Omental fat pad (tissue), 4 donors: ENCODE measurements around the gene SMIM38. TPM values are rescaled to one million over a fixed set of nuclear protein-coding genes. Genes with fewer than 3 reads are reported as not detected.

Source experiments
- ATAC-seq: fragments of 150-250 bp; one replicate; pipeline ENCODE4 v1.9.1; 2016; ENCODE audit warnings: mild to moderate bottlenecking, moderate library complexity; ENCODE audit not compliant: low FRiP score
- DNase-seq: peaks from one replicate; pipeline ENCODE4 v3.0.0-alpha.2; 2019; ENCODE audit warnings: low spot score
- CTCF ChIP-seq, 3 donors: fragments of 450-650 bp; IDR thresholded peaks; one replicate each; pipeline ENCODE4 v1.5.1; 2016 to 2017; ENCODE audit warnings: antibody characterized with exemption in 3 of 3, mild to moderate bottlenecking in 3 of 3, moderate library complexity in 2 of 3
- total RNA-seq, 4 donors: library from RNA; depleted of rRNA; stranded (reverse); fragments of >200 nt; gene quantifications; one replicate each; pipeline ENCODE4 v1.1.0, GENCODE V29; 2016

The SMIM38 gene
- total RNA-seq, 4 donors from 2014 or later = 0.69 to 1.6 (median 0.85) TPM

- ATAC-seq = no peak
Measured at GRCh38 chr11:69167130-69167915, 11.6 kb downstream of the SMIM38 start.

DNA sequence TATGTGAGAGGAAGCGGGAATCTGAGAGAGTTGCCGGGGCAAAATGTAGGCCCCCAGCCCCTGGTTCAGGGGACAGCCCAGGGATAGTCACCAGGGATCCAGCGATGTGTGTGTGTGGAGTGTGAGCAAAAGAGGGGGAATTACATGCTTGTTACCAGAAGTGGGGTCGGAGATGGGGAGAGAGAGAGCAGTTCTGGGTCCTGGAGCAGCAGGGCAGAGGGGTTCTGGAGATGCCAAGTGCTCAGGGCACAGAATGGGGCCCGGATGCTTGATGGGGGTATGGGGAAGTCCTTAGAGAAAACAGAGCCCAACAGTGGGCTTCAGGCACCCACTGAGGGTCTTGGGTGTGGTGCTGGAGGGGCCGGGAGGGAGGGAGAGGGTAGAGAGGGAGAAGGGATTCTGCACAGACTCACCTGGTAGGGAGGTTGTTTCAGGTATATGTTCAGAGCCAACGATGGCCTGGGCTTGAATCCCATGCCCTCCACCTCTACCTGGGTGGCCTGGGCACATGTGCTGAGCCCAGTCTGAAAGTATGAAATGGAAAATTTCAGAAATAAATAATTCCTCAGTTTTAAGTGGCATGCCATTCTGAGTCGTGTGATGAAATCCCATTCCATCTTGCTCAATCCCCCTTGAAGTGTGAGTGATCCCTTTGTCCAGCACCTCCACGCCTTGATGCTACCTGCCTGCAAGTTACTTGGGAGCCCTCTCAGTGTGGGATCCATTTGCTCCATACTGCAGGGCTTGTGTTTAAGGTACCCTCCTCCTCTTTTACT is 12.4 kb downstream of the SMIM38 start:
- DNase-seq (no peak), ATAC-seq (no peak)
- TF ChIP-seq CTCF (IDR thresholded peaks at IDR 0.05) = no peak

More at GRCh38 chr11:69167130-69167915, 11.6 kb downstream of the SMIM38 start:
- DNase-seq = no peak
- TF ChIP-seq CTCF (IDR thresholded peaks at IDR 0.05) = no peak

- ATAC-seq (no peak), DNase-seq (no peak)
Measured at GRCh38 chr11:69169479-69169878, 13.7 kb downstream of the SMIM38 start.

GRCh38 chr11:69170704-69171103 is 15.0 kb downstream of the SMIM38 start:
- ATAC-seq (no peak), DNase-seq (no peak)
- TF ChIP-seq CTCF (IDR thresholded peaks at IDR 0.05) = no peak

More at GRCh38 chr11:69169479-69169878, 13.7 kb downstream of the SMIM38 start:
- TF ChIP-seq CTCF (IDR thresholded peaks at IDR 0.05) = no peak

DNA sequence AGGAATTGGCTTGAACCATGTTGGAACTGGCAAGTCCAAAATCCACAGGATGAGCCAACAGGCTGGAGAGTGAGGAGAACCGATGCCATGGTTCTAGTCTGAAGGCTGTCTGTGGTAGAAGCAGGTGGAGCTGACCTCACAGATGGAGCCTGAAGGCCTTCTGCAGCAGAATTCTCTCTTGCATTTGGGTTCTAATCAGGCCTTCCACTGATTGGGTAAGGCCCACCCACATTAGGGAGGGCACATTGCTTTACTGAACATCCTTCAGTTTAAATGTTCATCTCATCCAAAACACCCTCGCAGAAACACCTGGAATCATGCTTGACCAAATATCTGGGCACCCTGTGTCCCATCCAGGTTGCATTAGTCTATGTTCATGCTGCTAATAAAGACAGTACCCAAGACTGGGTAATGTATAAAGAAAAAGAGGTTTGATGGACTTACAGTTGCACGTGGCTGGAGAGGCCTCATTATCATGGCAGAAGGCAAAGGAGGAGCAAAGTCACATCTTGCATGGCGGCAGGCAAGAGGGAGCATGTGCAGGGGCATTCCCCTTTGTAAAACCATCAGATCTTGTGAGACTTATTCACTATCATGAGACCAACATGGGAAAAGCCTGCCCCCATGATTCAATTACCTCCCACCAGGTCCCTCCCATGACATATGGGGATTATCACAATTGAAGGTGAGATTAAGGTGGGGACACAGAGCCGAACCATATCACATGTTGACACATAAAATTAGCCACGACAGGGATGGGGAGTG is 15.9 kb downstream of the SMIM38 start:
- no peak for TF ChIP-seq CTCF (IDR thresholded peaks at IDR 0.05)
- DNase-seq (no peak), ATAC-seq (no peak)

GRCh38 chr11:69172674-69173073 is 16.9 kb downstream of the SMIM38 start:
- DNase-seq (no peak), ATAC-seq (no peak)
- TF ChIP-seq CTCF (IDR thresholded peaks at IDR 0.05) = no peak
